Occipital lobe (tissue), 2 donors: ENCODE results near the gene BTBD9. TPM values are rescaled to one million over a fixed set of nuclear protein-coding genes. Genes with fewer than 3 reads are reported as not detected.

Experiments used
- DNase-seq: peaks from one replicate; lab custom pipeline; 2025; lab: John Stamatoyannopoulos, UW
- total RNA-seq: library from RNA; depleted of rRNA; stranded (reverse); fragments of >200 nt; gene quantifications from one replicate; pipeline ENCODE4 v1.2.3, GENCODE V29; 2014

BTBD9 gene
- total RNA-seq, 1 donor from 2014 or later: 38.1 TPM

DNA sequence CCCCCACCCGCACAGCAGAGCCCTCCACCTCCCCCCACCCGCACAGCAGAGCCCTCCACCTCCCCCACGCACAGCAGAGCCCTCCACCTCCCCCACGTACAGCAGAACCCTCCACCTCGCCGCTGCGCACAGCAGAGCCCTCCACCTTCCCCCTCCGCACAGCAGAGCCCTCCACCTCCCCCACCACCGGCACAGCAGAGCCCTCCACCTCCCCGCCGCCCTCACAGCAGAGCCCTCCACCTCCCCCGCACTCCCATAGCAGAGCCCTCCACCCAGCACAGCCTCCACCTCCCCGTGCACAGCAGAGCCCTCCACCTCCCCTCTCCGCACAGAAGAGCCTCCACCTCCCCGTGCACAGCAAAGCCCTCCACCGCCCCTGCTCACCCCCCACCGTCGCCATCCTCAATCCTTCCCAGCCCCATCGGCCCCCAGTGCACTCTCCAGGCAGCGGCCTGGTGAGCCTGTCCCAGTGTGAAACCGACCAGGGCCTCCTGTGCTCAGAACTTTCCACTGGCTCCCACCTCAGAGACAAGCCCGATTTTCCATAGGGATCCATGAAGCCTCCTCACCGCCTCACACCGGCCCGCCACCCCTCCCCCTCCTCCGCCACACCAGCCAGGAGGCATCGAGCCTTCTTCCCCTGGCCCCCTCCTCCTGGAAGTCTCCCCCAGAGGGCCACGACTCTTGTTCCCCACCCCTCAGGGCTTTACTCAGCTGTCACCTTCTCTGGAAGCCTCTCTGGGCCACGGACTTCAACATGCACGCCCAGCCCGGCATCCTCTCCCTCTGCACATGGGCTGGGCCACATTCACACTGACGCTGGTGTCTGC, 473.1 kb downstream of the BTBD9 start:
- no peak for DNase-seq

DNA sequence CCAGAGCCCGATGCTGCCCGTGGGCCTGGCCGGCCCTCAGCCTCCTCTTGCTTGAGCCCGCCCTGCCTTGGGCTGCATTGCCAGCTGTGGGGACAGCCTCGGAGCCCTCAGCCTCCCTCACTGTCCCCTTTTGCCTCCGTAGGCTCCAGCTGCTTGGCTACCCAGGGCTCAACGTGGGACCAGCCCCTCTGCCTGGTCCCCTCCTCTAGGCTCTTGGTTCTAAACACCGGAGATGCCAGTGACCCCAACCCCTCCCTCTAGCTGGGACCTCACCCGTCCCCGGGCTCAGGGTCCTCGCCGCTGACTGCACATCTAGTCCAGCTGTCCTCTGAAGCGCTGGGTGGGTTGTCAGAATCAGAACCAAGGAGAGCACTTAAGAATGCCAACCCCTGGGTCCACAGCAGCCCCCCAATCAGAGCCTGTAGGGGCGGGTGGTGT, 475.0 kb downstream of the BTBD9 start:
- DNase-seq: no peak

DNA sequence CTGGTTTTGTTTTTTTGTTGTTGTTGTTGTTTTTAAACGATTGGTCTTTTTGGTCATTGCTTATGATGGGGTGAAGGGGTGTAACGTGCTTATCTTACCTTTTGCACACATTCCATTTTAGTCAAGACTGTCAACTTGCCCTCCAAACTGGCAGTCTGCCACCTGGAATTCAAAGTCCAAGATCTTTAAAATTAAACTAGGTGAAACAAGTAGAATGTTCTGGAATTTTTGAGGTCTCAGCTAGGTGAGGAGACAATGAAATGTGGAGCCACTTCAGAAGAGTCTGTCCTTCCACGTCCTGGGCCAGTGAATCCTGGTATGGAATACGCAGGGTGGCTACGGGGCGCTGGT, 475.6 kb downstream of the BTBD9 start:
- DNase-seq: no peak

DNA sequence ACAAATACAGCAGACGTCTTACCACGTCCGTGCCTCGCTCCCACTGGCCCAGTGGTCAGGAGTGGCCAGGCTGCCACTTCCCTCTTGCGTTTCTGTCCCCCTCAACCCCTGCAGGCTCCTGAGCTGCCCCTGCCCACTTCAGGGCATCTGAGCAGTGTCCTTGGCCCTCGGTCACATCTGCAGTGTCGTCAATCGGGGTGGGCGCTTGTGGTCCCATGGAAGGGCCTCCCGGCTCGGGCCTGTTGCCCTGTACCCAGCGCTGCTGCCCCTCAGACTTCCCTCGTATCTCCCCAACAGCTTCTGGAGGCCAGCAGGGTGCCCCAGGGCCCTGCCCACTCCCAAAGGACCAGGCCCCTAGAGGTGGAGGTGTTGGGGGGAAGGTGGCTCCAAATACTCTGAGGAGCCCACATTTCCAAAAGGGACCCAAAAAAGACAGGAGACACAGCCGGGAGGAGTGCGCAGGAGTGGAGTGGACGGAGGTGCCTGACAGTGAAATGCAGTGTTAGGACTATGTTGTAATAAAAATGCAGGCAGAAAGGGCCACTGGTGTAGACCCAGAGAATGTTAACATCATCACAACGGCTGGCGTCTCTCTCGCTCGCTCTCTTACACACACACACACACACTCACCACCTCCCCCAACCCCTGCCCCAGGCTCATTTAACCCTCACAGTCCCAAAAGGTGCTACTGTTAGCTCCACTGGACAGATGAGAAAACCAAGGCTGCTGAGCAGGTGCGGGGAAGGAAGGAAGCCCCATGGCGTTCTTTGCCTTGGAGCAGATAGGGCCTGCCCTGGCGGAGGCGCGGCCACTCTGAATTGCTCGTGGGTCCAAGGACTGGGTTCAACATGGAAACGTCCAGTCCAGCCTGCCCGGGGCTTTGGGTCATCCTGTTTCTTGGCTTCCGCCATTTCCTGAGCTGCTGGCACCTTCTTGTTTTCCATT, 476.3 kb downstream of the BTBD9 start:
- no peak for DNase-seq

DNA sequence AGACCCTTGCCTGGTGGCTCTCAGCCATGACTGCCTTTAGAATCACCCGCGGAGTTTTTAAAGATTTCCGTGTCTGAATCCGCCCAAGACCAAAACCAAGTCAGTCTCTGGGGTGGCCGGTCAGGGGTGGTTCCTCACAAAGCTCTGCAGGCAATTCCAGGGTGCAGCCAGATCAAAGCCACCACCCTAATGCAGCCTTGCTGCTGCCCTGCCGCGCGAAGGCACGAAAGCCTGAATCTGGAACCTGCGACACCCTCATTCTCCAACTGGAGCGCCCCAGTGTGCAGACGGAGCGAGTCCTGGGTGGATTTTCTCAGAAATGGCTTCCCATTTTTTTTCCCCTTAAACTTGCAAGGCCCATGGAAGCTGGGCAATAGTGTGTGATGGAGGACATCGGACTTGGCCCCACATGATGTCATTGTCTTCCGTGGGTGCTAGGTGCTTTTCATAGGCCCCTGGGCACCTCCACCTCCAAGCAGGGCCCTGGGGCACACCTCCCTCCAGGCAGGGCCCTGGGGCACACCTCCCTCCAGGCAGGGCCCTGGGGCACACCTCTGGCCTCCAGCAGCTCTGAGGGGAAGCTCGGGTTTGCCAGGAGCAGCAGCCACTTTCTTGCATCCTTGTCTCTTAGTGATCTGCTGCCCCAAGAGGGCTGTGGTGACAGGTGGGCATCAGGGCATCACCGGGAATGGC, 477.1 kb downstream of the BTBD9 start:
- no peak for DNase-seq

DNA sequence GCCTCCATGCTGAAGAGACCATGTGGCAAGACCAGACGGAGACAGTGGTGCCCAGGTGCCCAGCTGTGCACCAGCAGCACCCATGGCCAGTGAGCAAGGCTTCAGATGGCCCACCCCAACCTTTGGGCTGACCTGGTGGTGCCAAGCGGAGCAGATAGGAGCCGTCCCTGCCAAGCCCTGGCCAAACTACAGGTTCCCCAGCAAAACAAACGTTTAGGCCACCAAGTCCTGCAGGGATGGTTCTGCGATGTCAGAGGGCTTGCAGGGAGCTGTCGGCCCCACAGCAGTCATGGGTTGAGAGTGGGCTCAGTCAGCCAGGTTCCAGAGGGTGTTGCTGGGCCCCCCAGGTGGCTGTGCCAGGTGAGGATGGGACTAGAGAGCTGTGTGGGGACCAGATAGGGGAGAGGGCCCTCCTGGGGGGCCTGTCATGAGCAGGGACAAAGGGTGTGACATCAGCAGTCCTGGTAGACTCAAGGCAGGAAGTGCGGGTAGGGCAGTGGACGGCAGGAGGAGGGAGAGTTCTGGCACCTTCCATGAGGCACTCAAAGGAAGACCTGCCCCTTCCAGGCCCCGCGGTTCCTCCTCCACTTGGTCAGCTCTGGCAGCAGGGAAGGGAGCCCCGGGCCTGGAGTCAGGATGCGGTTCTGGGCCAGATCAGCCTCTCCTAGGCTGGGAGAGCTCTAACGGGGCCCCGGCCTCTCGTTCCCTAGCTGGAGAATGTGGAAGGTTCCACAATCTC, 477.8 kb downstream of the BTBD9 start:
- DNase-seq: no peak

DNA sequence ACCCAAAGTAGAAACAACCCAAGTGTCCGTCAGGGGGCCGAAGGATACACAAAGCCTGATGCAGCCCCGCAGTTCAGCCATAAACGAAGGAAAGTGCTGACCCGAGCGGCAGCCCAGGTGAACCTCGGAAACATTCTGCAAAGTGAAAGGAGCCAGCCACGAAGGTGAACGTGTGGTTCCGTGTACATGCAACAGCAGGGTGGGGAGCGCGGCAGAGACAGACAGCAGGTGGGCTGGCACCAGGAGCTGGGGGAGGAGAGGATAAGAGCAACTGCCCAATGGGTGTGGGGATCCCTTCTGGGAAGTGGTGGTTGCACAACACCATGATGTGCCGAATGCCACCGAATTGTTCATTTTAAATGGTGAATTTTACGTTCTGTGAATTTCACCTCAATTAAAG, 478.4 kb downstream of the BTBD9 start:
- DNase-seq: no peak

DNA sequence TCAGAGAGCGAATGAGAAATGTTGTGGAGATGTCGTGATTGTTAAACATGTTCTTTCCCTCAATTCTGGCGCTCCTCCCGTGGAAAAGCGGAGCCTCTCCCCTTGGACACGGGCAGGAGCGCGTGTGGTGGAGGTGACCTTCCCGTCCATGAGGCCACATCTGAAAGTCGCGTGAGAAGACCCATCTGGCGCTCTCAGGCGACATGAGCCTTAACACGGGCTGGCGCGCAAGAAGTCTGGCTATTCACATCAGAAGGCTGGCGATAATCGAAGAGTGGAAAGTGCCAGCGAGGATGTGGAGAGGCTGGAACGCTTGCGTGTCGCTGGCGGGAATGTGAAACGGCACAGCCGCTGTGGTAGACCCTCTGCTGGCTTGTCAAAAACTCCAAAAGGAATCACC, 478.9 kb downstream of the BTBD9 start:
- DNase-seq: no peak

DNA sequence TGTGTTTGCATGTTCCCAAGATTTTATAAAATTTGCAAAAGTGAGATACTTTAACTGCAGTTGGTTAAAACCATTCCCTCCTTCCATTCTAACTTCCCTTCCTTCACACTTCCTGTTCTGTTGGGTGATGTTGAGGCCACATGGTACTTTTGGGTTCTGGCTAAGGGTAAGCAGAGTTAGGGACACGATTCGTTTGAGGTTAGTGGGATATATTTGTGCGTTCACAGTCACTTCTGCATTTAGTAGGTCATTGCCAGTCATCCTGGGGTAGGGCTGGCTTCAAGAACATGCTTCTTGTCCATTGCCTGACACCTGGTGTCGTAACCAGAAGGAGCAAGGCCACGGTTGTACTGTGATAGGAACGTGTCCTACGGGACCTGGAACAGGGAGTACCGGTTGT, 480.1 kb downstream of the BTBD9 start:
- DNase-seq: no peak

DNA sequence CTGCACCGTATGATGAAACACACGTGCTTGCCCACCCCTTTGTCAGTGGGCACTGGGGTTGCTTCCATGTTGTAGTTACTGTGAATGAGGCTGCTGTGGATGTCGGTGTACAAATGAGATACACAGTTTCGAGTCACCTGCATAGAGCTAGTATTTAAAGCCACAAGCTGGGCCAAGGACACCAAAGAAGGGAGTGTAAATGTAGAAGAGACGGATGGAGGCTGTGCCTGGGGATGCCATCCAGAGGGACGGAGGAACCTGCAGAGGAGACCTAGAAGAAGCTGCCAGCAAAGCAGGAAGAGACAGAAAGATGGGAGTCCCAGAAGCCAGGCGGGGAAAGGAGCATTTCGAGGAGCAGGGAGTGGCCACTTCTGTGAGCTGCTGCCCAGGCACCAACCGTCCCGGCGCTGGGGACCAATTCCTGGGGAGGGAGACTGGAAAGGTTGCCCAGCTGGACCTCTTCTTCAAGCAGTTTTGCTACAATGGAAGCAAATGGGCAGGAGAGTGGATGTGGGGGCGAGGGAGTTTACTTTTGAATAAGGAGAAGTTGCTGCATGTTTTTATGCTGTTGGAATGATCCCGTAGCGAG, 480.9 kb downstream of the BTBD9 start:
- no peak for DNase-seq

DNA sequence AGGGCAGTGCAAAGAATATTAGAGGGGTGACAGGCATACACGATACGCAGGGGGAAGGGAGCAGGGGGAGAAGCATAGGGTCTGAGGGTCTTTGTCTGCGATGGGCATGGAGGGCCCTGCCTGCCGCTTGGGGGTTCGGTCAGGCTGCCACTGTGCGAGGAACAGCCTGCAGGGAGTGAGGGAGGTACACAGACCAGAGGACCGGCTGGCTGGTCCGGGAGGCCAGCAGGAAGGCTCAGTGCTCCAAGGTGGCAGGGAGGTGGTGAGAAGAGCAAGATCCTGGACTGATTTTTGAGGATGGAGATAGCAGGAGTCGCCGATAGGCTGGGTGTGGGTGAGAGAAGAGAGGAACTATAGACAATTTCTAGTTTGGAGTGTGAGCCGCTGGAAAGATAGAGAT, 481.8 kb downstream of the BTBD9 start:
- DNase-seq: no peak

DNA sequence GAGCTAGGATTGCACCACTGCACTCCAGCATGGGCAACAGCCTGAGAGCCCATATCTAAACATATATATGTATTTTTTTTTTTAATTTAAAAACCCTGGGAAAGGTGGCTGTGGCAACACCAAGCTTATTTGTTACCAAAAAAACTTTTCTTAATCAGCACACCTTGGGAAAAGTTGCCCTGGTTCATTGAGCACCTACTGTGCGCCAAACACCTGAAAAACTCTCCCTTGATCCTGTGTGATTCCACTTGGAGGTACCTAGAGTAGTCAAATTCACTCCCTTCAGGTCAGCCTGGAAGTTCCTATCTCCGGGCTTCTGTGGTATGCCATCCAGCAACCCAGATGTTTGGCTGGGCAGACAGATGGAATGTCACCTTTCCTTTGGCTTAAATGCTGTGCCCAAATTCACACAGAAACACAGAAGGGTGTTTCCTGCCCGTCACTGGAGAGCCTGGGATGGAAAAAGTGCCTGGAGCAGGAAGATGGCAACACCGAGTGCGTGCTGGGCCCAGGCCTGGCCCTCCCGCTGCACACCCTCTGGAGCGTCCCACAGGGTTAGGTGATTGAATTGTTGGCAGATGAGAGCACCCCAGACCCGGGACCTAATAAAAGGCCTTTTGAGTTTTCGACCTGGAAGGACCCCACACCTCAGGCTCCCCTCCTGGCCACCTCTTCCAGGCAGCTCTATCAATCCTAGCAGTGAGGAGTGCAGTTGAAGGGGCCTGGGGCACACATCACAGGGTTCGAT, 482.7 kb downstream of the BTBD9 start:
- no peak for DNase-seq

DNA sequence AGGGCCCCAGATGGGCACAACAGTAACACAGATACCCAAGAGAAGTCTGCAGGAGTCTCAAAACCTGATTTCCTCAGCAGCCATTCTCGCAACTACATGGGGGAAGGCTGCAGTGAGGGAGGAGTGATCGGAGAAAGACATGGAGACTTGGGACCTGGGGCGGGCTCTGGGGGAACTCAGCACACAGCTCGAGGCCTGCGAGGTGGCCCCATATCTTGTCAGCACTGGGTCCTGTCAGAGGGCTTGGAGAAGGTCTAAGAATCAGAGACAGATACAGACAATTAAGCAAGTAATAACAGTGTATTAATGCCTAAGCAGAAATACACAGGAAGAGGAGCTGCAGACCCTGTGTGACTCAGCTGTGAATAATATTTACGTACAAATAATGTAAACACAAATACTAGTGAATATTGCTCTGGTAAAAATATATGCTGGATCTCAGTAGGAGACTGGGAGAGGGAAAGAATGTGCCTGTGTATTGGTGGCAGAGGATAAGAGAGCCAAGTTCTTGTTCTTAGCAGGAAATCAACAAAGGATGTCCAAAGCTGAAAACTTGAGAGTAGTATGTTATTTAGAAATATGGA, 484.0 kb downstream of the BTBD9 start:
- no peak for DNase-seq

DNA sequence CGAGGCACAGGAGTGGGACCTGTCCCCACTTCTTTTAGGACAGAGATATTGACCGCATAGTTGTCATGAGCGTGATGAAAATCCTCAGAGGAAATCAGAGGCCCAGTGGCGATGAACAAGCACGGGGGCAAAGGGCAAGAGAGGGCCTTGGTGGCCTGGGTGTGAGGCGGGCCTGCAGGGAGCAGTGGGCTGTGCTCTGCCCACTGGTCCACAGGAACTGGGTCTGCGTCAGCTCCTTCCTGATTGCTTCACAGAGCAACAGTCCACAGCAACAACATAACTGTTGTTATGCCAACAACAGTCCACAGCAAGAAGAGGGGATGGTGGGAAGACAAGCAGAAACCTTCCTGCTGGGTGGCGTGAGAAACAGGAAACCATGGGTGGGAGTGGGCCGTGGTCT, 484.6 kb downstream of the BTBD9 start:
- no peak for DNase-seq

DNA sequence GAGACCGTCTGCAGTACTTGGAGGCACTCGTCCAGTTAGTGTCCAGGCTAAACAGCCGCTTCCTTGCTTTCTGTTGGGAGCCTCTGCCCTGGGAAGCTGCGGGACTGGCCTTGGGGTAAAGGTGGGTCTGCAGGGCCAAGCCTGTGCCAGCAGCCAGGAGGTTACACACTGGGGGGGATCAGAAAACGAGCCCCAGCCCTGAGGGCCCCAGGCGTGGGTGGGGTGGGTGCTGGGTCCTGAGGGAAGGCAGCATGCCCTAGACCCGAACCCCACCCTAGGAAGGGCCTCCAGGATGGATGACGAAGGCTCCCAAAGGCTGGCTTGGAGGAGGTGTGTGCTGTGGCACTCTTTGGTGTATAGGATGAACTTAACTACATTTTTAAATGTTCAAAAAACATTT, 485.0 kb downstream of the BTBD9 start:
- no peak for DNase-seq

DNA sequence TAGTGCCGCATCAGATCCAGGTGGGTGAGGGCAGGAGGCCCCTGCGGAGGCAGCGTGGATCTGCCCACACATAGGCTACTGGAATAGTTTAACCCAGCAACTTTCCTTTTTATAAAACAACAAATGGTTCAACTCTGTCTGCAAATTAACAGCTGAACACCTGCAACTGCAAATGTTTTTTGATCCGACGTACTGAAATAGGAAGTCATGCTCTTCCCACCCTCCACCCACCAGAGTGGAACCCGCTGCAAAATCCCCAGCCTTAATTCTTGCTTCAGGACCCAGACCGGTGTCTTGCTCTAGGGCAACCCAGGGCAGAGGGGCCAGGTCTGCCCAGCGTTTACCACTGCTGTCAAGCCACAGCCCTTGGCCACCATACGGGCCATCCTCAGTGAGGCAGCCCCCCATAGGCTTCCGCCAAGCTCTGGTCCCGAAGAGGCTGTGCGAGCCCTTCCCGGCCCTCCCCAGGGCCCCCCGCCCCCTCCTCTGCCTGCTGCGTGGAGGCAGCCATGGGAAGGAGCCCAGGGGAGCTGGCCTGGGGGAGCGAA, 485.9 kb downstream of the BTBD9 start:
- DNase-seq: no peak

DNA sequence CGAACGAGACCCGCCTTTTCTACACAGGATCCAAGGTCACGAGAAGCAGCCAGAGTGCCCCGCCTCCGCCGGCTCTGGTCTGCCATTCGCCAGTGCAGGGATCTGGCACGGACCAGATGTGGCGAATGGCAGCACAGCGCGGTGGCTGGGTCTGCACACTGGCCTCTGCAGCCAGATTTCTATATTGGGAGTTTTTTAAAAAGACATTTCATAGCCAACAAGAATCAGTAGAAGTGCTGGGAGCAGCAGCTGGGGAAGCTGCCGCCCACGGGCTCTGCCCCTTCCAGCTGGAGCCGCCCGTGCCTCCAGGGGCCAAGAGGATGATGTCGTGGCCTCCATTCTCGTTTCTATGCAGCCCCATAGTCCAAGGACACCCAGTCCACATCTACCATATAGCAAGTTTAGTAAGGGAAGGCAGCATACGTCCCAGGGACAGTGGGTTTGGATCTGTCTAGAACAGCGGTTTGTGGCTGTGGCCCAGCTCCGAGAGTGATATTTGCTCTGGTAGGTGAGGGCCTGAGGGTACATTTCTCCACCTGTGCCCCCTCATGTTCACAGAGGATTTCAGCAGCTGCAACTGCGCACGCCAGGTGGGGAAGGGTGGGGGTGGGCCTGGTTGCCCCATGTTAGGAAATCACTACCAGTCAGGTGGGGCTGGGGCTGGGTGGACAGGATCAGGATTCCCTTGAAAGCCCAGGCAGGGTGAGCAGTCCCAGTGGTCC, 486.5 kb downstream of the BTBD9 start:
- no peak for DNase-seq

DNA sequence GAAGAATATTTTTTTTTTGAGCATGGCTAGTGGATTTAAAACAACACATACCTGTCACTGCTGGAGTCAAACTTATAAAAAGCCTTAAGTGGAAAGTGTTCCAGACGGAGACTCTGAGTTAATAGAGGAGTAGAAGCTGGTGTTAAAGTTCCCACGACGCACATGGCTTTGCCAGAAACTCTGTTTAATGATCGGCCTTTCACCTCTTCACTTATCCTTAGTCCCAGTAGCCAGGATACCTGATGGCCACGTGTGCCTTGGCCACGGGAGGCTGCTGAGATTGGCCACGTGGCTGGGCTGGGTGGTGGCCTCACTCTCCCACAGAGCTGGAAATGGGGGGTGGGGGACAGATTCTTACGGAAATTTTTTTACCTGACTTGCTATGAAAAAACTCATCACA, 487.1 kb downstream of the BTBD9 start:
- no peak for DNase-seq
